GM18499 (cell line): Measurements from ENCODE around the gene CCDC6.
"Not testable (repeated sequence)": the region's sequence is repeated elsewhere in the genome, so short reads cannot be mapped to it uniquely, and the experiment has no call there.

Source experiments
- ATAC-seq: cut with Tn5 transposase; IDR thresholded peaks from one replicate; pipeline ENCODE4 v1.9.1; 2021; ENCODE audit warnings: moderate number of reproducible peaks; ENCODE audit not compliant: insufficient read depth, unreplicated experiment

CCDC6 gene

DNA sequence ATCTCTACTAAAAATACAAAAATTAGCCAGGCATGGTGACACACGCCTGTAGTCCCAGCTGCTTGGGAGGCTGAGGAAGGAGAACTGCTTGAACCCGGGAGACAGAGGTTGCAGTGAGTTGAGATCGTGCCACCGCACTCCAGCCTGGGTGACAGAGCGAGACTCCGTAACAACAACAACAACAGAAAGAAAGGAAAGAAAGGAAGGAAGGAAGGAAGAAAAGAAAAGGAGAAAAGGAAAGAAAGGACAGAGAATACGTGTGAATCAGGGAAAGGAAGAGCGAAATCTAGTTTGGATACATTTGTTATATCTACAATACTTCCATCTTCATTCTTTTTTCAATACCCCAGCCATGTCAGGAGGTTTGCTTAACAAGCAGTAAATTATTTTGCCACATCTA is 21.5 kb downstream of the CCDC6 start:
- not testable (repeated sequence) for ATAC-seq

DNA sequence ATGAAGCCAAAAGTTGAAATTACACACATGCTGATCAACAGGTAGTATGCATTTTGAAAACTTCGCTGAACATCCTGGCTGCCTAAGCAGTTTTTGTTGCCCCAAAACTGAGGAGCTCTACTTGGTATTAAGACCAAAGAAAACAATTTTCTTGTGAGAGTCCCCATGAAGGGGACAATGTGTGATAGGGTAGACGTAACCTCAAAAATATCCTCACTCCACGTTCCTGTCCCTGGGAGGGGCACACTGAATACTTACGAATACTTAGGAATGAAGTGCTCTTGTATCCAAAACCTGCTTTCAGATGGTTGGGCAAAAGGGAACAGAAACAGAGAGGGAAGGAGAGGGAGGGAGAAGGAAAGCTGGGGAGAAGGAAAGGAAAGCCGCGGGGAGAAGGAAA is 24.7 kb downstream of the CCDC6 start:
- ATAC-seq = no peak

DNA sequence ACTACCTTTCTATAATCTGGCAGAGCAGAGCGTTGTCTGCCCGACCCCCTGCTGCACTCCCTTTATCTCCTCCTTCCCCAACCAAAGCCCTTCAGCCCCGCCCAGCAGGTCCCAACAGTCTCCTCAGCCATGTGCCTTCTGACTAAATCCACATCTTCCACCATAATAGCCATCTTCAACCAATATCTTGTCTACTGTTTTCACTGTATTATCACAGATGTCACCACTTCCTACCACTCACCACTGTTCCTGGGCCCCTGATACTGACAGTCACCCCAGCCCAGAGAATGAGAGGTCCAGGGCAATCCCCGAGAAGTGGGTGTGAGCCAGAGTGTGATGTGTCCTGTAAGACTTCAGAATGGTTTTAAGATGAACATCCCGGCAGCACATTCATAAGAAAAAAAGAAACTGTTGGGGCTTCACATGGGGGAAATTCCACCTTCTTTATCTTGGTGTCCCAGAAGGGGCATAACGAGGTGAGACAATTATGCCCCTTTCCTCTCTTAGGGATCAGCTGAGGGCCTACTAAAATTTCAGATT is 25.3 kb downstream of the CCDC6 start:
- ATAC-seq = peak; percentile 60

DNA sequence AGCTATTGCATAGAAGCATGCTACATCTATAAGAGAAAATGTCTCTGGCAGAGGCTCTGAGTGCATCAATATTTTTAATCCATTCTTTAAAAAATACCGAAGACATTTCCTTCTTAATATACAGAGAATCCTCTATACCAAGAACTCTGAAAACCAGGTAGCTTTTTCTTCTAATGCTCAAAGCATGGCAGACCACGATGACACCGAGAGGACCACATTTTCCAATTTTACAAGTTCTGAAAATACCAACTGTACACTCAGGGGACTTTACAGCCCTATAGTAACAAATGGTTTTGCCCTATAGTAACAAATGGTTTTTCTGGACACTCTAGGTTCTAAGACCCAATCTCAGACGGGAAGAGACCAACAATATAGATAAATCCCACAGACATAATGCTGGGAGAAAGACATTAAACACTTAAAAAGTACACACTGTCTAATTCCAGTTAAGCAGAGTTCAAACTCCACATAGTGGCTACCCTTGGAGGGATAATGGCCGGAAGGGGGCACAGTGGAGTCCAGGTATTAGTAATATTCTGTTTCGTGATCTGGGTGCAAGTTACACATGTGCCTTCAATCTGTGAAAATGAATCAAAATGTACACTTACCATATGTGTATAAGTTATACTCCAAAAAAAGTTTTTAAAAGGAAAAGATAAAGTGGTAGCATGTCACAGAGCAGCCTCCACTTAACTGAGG is 26.2 kb downstream of the CCDC6 start:
- no peak for ATAC-seq

DNA sequence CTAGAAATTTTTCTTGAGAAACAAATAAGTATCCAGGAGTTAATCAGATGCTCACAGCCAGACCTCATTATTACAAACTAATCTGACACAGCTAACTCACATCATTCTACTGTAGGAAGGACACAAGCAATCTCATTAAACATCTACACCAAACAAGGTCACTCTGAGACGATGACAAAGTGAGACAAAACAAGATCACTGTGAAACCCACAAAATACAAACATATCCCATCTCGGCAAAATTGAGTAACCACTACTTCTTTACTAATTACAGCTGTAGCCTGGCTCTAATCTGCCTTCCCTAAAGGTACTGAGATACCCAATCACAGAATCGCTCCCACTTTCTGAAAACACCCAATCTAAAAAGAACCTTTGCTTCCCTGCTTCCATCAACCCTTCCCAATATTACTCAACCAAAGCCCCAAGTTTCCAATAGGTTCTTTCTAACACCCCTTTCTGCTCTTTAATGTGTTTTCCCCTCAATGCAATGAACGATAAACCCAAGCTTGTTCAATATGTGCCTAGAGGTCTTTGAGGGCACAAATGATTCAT is 26.9 kb downstream of the CCDC6 start:
- ATAC-seq = peak; percentile 37

DNA sequence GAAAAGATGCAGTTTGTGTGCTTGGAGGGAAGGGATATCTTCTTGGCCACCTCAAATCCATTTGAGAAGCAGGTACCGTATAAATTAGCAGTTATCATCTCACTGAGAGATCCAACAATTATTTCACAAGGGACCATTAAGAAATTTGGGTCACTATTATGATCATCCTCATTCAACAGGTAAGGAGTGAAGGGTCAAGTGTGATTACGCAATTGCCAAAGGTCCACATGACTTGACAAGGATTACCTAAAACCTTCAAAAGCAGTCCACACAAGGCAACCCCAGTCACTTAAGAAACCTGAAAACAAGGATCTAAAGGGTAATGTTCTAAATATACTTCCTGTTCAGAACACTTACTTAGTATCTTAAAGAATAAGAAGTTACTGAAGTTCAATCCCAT is 27.4 kb downstream of the CCDC6 start:
- no peak for ATAC-seq

DNA sequence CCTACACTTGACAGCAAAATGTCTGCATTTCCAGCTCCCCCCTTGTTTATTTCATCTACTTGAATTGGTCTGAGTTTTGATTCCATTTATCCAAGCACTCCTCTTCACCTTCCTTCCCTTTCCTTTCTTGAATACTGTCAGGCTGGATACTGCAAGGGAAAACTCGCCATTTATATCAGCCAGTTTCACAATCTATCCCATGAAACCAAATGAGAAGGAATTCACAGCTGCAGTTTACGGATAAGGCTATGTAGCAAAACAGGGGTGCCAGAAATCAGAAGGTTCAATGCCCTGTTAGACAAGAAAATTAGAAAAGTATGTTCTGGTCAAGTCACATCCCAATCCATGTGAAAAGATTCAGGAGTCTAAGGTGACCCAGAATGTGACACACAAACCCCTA is 28.1 kb downstream of the CCDC6 start:
- ATAC-seq = no peak

DNA sequence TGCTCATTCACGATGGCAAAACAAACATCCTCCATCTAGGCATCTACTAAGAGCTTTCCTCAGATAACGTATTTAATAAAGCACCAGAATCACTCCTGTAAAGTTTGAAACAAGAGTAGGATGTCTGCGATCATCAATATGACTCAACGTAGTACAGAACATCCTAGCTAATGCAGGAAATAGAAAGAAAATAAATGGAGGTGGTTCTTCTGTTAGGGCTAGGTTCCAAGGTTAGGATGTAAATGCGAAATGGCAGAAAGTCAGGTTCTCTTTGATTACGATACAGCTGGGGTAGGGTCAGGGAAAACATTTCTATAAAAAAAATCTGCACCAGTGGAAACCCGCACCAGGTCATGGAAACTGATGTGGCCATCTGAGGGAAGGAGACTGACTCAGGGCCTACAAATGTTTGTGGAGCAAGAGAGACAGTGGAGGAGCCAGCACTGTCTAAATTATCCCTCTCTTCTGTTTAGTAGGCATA is 29.1 kb downstream of the CCDC6 start:
- ATAC-seq = no peak

DNA sequence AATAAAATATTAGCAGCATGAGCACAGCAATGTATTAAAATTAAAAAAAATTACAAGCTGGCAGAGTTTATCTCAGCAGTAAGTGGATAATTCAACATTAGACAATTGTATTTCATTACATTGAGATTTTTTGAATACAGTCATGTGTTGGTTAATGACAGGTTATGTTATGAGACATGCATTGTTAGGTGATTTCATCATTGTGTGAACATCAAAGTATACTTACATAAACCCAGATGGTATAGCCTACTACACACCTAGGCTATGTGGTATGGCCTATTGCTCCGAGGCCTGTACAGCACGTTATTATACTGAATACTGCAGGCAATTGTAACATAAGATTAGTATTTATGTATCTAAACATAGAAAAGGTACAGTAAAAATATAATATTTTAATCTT is 29.7 kb downstream of the CCDC6 start:
- no peak for ATAC-seq

DNA sequence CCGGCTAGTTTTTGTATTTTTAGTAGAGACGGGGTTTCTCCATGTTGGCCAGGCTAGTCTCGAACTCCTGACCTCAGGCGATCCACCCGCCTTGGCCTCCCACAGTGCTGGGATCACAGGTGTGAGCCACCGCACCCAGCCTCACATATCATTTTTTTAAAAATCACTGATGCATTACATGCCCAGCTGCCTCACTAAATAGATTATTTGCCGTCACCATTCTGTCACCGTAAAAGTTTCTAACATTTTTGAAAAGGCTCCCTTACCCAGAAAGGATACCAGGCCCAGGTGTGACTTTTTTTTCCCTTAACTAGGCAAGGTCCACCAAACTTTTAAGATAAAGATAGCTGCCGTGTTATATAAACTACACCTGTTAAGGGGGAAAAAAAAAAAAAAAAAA is 30.1 kb downstream of the CCDC6 start:
- not testable (repeated sequence) for ATAC-seq

DNA sequence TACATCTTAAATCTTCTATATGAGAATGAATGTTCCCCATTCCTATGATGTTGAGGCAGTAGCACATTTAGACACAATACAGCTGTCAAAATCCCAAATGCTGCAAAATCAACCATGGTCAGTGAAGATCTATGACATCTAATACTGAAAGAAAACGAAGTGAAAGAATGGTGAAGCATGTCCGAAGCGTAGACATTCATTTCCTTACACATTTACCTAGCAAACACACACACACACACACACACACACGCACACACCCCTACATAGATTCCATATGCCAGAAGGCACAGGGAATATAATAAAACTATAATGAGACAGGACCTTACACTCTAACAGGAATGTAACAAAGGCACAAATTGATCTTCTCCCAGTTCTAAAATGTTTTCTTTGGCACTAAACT is 32.5 kb downstream of the CCDC6 start:
- peak; percentile 79 for ATAC-seq

DNA sequence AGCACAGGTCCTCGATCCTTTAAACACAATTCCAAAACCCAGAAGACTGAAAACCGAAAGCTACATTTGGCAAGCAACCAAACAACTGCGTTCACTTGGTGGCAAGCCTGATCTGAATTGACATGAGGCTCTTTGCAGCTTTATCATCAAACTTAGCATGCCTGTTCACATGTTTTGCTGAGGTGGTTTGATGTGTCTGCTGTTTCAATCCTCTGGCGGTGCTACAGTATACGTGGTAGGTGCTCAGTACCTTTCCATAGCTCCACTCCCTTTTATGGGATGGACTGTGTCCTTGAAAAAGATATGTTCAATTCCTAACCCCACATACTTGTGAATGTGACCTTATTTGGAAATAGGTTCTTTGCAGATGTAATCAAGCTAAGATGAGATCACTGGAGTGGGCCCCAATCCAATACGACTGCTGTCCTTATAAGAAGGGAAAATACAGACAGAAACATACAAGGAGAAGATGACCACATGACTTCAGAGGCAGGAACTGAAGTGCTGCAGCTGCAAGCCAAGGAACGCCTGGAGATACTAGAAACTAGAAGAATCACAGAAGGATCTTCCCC is 33.4 kb downstream of the CCDC6 start:
- no peak for ATAC-seq

DNA sequence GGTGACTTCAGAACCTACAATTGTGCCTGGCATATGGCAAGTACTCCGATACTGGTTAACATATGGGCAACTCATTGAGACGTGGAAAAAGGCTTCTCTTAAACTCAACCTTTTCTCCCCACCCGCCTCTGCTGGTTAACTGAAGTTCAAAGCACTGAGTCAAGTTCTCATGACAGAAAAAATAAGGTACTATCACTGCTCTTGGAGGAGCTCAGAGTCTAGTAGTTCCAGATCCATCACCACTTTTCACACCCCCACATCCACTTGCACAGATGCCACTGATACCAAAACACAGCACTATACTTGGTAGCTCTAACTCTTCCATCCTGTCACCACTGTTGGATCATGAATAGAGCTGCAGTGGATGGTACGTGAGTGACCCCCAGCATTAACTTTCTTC is 36.2 kb downstream of the CCDC6 start:
- ATAC-seq = no peak

DNA sequence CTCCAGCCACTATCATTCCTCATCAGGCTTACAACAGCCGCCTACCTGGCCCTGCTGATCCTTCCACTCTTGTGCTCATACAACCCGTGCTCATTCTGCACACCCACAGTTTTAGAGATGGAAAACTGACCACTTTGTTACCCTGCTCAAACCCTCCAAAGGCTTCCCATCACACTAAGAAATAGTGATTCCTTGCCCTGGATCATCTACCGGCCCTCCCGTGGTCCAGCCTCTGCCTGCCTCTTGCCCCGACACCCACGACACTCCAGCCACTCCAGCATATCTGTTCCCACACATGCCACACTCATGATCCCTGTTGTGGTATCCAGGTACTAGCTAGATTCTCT is 36.8 kb downstream of the CCDC6 start:
- ATAC-seq = no peak

DNA sequence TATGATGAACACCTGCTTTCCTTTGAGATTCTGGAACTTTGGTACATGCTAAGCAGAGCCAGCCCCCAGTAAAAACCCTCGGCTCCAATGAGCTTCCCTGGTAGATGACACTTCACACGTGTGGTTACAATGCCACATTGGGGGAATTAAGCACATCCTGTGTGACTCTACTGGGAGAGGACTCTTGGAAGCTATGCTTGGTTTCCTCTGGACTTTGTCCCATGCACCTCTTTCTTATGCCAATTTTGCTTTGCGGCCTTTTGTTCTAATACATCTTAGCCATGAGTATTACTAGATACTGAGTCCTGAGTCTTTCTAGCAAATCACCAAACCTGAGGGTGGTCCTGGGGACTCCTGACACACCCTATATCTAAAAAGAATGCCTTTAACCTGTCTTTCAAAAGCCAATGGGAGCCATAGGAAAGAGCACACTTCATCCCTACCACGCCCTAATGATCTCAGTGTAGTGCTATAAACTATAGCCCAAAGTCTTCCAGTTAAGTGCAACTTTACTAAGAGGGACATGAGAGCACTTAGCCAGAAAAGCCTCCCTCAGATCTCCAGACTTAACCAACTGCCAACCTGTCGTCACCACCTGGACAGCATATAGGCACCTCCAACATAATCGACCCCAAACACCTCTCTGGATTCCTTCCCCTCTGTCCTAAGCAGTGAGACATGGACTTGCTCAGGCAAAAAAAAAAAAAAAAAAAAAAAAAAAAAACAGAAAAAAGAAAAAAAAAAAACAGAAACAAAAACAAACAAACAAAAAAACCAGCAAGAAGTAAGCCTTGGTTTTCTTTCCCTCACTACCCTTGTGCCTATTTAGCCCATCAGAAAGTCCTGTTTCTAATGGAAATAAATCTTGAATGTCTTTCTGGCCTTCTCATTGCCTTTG is 37.4 kb downstream of the CCDC6 start:
- no peak for ATAC-seq

DNA sequence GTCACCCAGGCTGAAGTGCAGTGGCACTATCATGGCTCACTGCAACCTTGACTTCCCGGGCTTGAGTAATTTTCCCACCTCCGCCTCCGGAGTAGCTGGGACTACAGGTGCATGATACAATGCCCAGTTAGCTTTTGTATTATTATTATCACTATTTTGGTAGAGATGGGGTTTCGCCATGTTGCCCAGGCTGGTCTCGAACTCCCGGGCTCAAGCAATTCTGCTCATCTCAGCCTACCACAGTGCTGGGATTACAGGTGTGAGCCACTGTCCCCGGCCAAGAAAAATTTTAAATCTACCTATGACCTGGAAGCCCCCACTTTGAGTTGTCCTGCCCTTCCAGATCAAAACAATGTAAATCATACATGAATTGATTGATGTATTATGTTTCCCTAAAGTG is 38.8 kb downstream of the CCDC6 start:
- no peak for ATAC-seq

DNA sequence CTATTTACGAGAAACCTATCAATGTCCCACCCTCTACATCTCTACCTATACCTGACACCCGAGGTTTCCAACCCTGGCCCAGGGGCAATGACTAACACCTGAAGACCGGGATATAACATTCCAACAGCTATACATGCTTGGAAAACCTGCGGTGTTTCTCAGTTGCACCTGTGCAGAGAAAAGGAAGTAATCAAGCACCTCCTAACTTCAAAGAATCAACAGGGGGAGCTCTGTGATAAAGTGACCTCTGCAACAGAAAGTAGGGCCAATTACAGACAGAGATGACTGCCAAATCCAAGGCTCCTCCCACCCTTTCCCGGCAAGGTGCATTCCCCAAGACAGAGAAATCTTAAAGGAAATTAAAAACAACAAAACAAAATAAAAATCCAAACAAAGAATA is 41.3 kb downstream of the CCDC6 start:
- no peak for ATAC-seq

DNA sequence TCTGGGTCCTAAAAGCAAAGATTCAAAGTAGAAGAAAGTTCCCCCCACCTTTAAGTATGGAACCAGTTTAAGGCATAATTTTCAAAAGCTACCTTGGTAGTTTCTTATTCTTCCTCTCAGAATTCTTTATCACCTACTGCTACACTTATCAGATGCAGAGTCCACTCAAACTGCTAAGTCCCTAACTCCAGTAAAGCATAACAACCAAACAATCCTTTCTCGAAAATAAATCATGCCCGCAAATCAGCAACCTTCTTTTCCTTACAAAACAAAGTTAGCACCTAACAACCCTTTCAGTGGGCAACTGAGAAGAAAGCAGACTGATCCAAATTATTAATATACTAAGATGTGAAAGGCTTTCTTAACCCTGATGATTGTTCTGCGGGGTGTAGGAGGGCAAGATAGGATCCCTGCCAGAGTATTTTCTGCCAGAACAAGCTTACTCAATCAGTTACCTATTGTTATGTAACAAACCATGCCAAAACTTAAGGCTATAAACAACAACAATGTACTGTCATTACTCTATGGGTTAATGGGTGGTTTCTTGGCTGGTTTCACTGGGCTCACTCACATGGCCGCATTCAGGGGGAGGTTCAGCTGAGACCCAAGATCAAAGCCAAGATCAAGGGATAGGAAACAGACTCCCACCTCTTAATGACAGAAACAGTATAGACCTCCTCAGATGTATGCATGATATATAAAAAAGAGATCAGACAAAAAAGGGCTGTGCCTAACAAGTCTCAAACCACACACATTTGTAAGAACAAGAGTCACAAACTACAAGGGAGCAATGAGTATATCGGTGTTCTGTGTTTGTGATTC is 42.0 kb downstream of the CCDC6 start:
- ATAC-seq = no peak

DNA sequence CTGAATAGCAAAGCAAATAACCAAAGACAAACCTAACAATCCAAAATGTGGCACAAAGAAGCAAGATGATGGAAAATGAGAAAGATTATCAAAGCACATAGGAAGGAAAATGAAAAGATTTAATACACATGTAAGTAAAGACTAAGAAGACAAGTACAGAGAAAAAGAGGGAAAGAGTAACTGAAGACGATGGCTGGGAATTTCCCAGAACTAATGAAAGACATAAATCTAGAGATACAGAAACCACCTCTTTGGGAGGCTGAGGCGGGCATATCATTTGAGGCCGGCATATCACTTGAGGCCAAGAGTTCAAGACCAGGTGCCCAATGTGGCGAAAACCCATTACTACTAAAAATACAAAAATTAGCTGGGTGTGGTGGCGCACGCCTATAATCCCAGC is 46.8 kb downstream of the CCDC6 start:
- no peak for ATAC-seq

DNA sequence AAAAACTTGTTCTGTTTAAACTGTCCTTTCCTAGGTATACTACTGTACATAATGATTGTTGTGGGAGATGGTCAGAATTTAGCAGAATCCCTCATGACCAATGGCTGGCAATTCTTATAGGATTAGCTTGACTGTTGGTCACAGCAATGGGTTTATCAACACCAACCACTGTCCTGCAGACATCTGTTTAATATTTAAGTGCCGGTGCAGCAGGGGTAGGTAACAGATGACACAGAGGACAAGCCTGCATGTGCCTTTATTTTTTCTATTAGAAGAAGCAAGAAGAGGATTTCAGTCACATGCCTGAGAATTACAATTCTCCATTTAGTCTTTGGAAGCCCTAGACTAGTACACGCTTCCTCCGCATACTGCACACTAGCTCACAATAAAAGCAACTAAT is 48.4 kb downstream of the CCDC6 start:
- no peak for ATAC-seq
